Measurements from ENCODE around the gene LRRK1. TPM values are rescaled to one million over a fixed set of nuclear protein-coding genes. Genes with fewer than 3 reads are reported as not detected.

Gene LRRK1
- total and polyA plus RNA-seq, 2 experiments from 2014 or later: 2.6 to 4.5 TPM

GRCh38 chr15:101103598-101103997, 184.4 kb downstream of the LRRK1 start (continued):
- TF ChIP-seq ZNF462 (CRISPR knock-in tag; IDR thresholded peaks at IDR 0.05) (no peak), POLR2AphosphoS5 (IDR thresholded peaks at IDR 0.05; ENCODE audit: low read depth) (no peak)

- Histone ChIP-seq H2AFZ (no peak overlapping the region), H3K4me3 (no peak overlapping the region), H3F3A (replicated peaks; ENCODE audit: low read depth) (no peaks in the 10 kb centered on the region), H3K27ac (ENCODE audit: low read depth) (no peak overlapping the region), H3K36me3 (ENCODE audit: insufficient read depth) (no peaks in the 10 kb centered on the region), H3K4me2 (no peak overlapping the region), H3K9me2 (ENCODE audit: insufficient read depth) (no peaks in the 10 kb centered on the region), H3K79me2 (replicated peaks; ENCODE audit: insufficient read depth) (no peaks in the 10 kb centered on the region), H3K4me1 (ENCODE audit: insufficient read depth) (peaks cover 12% of the 10 kb centered on the region; the same call in 1 of the 2 replicates), H3K27me3 (ENCODE audit: insufficient read depth) (no peaks in the 10 kb centered on the region), H4K20me1 (replicated peaks; ENCODE audit: insufficient read depth) (no peaks in the 10 kb centered on the region)
- Mint-ChIP-seq H3K27me3 (ENCODE audit: insufficient read depth, low read depth, poor library complexity) (peaks cover 8% of the 10 kb centered on the region), H3K4me3 (no peak overlapping the region), H3K9me3 (peaks cover 4% of the 10 kb centered on the region; the same call in 2 of the 3 replicates), H3K27ac (no peak overlapping the region), H3K36me3 (ENCODE audit: low read depth) (peaks cover 3% of the 10 kb centered on the region; the same call in 1 of the 3 replicates), H3K4me1 (peaks cover 13% of the 10 kb centered on the region)
- ATAC-seq (no peak), DNase-seq (ENCODE audit: low spot score) (no peak)
- TF ChIP-seq STAT1 (IDR thresholded peaks at IDR 0.05; ENCODE audit: unreplicated experiment) (no peak), CTCF (conservative IDR thresholded peaks at IDR 0.05; ENCODE audit: low read depth in 2 of 2) (no peak), ZNF462 (CRISPR knock-in tag; IDR thresholded peaks at IDR 0.05) (no peak), POLR2AphosphoS5 (IDR thresholded peaks at IDR 0.05; ENCODE audit: low read depth) (no peak), NANOG (IDR thresholded peaks at IDR 0.05; ENCODE audit: borderline replicate concordance) (no peak), EZH2phosphoT487 (IDR thresholded peaks at IDR 0.05; ENCODE audit: unreplicated experiment) (no peak), JUNB (IDR thresholded peaks at IDR 0.05; ENCODE audit: unreplicated experiment) (no peak), CREB1 (CRISPR knock-in tag; IDR thresholded peaks at IDR 0.05; ENCODE audit: low read depth) (no peak)
Measured at GRCh38 chr15:101104141-101104540, 185.0 kb downstream of the LRRK1 start.

Measured in GM23338 (cell line).